HUES48 (cell line): ENCODE data around the gene ZNF429.
"Not testable (repeated sequence)": the region's sequence is repeated elsewhere in the genome, so short reads cannot be mapped to it uniquely, and the experiment has no call there.

ENCODE experiments used
- H3K27ac ChIP-seq: one replicate; pipeline ENCODE4 v1.7.0; 2013; ENCODE audit warnings: low read depth, low read length, inconsistent platforms
- H3K27me3 ChIP-seq: 2 replicates; pipeline ENCODE4 v1.6.1; 2013; ENCODE audit warnings: mild to moderate bottlenecking, low read length; ENCODE audit not compliant: control insufficient read depth, insufficient read depth
- H3K36me3 ChIP-seq: 2 replicates; pipeline ENCODE4 v1.6.1; 2013; ENCODE audit warnings: low read length; ENCODE audit not compliant: control insufficient read depth, insufficient read depth
- H3K4me1 ChIP-seq: 2 replicates; pipeline ENCODE4 v1.6.1; 2013; ENCODE audit warnings: mild to moderate bottlenecking, low read length; ENCODE audit not compliant: control insufficient read depth, insufficient read depth
- H3K4me3 ChIP-seq: 2 replicates; pipeline ENCODE4 v1.5.1; 2013; ENCODE audit warnings: mild to moderate bottlenecking, low read depth, low read length
- H3K9ac ChIP-seq: 2 replicates; pipeline ENCODE4 v1.6.1; 2013; ENCODE audit warnings: mild to moderate bottlenecking, low read depth, low read length, moderate library complexity
- H3K9me3 ChIP-seq: 2 replicates; pipeline ENCODE4 v1.6.1; 2013; ENCODE audit warnings: low read length; ENCODE audit not compliant: control insufficient read depth, insufficient read depth

Gene ZNF429

GRCh38 chr19:21513651-21514050 is 8.2 kb downstream of the ZNF429 start:
- Histone ChIP-seq H3K4me1 (no peaks in the 10 kb centered on the region), H3K27me3 (no peaks in the 10 kb centered on the region), H3K36me3 (peaks cover 6% of the 10 kb centered on the region; the same call in 1 of the 2 replicates), H3K9ac (no peak overlapping the region), H3K9me3 (peaks cover 24% of the 10 kb centered on the region), H3K4me3 (no peak overlapping the region), H3K27ac (no peak overlapping the region)

- Histone ChIP-seq H3K4me3 (peak overlapping the region; percentile 16; the same call in 1 of the 2 replicates), H3K27me3 (no peaks in the 10 kb centered on the region), H3K9ac (no peak overlapping the region), H3K36me3 (peaks cover 45% of the 10 kb centered on the region), H3K9me3 (peaks cover 43% of the 10 kb centered on the region), H3K27ac (no peak overlapping the region), H3K4me1 (no peaks in the 10 kb centered on the region)
Measured at GRCh38 chr19:21519488-21519887, 14.1 kb downstream of the ZNF429 start.

- Histone ChIP-seq H3K36me3 (peaks cover 57% of the 10 kb centered on the region), H3K9me3 (peaks cover 28% of the 10 kb centered on the region)
Measured at GRCh38 chr19:21532904-21533303, 27.5 kb downstream of the ZNF429 start.

GRCh38 chr19:21536741-21537290 is 31.4 kb downstream of the ZNF429 start:
- H3K4me3 ChIP-seq, H3K27me3 ChIP-seq, H3K27ac ChIP-seq, H3K4me1 ChIP-seq, H3K9ac ChIP-seq: not testable (repeated sequence)
- peaks cover 38% of the 10 kb centered on the region for H3K9me3 ChIP-seq
- peaks cover 32% of the 10 kb centered on the region for H3K36me3 ChIP-seq

More at GRCh38 chr19:21532904-21533303, 27.5 kb downstream of the ZNF429 start:
- H3K27ac ChIP-seq, result no peak overlapping the region
- no peaks in the 10 kb centered on the region for H3K4me1 ChIP-seq
- H3K9ac ChIP-seq, result no peak overlapping the region
- H3K27me3 ChIP-seq, result no peaks in the 10 kb centered on the region
- H3K4me3 ChIP-seq, result no peak overlapping the region

- no peak overlapping the region for H3K9ac ChIP-seq
- H3K27me3 ChIP-seq, result no peaks in the 10 kb centered on the region
- H3K36me3 ChIP-seq, result no peaks in the 10 kb centered on the region
- H3K9me3 ChIP-seq, result peaks cover 7% of the 10 kb centered on the region
- H3K4me3 ChIP-seq, result no peak overlapping the region
- no peak overlapping the region for H3K27ac ChIP-seq
- no peaks in the 10 kb centered on the region for H3K4me1 ChIP-seq
Measured at GRCh38 chr19:21559444-21559843, 54.0 kb downstream of the ZNF429 start.

GRCh38 chr19:21564406-21564805 is 59.0 kb downstream of the ZNF429 start:
- Histone ChIP-seq H3K4me1 (no peaks in the 10 kb centered on the region), H3K27me3 (no peaks in the 10 kb centered on the region), H3K9me3 (peaks cover 3% of the 10 kb centered on the region), H3K4me3 (no peak overlapping the region), H3K27ac (no peak overlapping the region), H3K9ac (no peak overlapping the region), H3K36me3 (no peaks in the 10 kb centered on the region)

GRCh38 chr19:21566073-21566472 is 60.7 kb downstream of the ZNF429 start:
- peaks cover 3% of the 10 kb centered on the region; the same call in 1 of the 2 replicates for H3K9me3 ChIP-seq
- no peaks in the 10 kb centered on the region for H3K36me3 ChIP-seq
- no peak overlapping the region for H3K9ac ChIP-seq
- H3K4me1 ChIP-seq, result no peaks in the 10 kb centered on the region
- no peak overlapping the region for H3K27ac ChIP-seq
- H3K4me3 ChIP-seq, result no peak overlapping the region
- H3K27me3 ChIP-seq, result no peaks in the 10 kb centered on the region

- H3K36me3 ChIP-seq, H3K4me3 ChIP-seq, H3K9me3 ChIP-seq, H3K9ac ChIP-seq, H3K4me1 ChIP-seq, H3K27me3 ChIP-seq, H3K27ac ChIP-seq: not testable (repeated sequence)
Measured at GRCh38 chr19:21567806-21568205, 62.4 kb downstream of the ZNF429 start.

- no peak overlapping the region for H3K27ac ChIP-seq
- H3K9me3 ChIP-seq, result peaks cover 4% of the 10 kb centered on the region; the same call in 1 of the 2 replicates
- H3K4me3 ChIP-seq, result no peak overlapping the region
- no peak overlapping the region for H3K9ac ChIP-seq
- H3K36me3 ChIP-seq, result no peaks in the 10 kb centered on the region
- no peaks in the 10 kb centered on the region for H3K4me1 ChIP-seq
- no peaks in the 10 kb centered on the region for H3K27me3 ChIP-seq
Measured at GRCh38 chr19:21568816-21569493, 63.6 kb downstream of the ZNF429 start.

- Histone ChIP-seq H3K9ac (no peak overlapping the region), H3K4me3 (no peak overlapping the region)
Measured at GRCh38 chr19:21569494-21569865, 64.1 kb downstream of the ZNF429 start.

GRCh38 chr19:21571316-21571715 is 65.9 kb downstream of the ZNF429 start:
- no peaks in the 10 kb centered on the region for H3K27me3 ChIP-seq
- H3K9me3 ChIP-seq, result peaks cover 8% of the 10 kb centered on the region
- no peaks in the 10 kb centered on the region for H3K4me1 ChIP-seq
- H3K36me3 ChIP-seq, result no peaks in the 10 kb centered on the region
- no peak overlapping the region for H3K4me3 ChIP-seq
- H3K27ac ChIP-seq, result no peak overlapping the region
- no peak overlapping the region for H3K9ac ChIP-seq

More at GRCh38 chr19:21569494-21569865, 64.1 kb downstream of the ZNF429 start:
- peaks cover 4% of the 10 kb centered on the region; the same call in 1 of the 2 replicates for H3K9me3 ChIP-seq
- H3K36me3 ChIP-seq, result no peaks in the 10 kb centered on the region
- no peaks in the 10 kb centered on the region for H3K4me1 ChIP-seq
- H3K27me3 ChIP-seq, result no peaks in the 10 kb centered on the region
- H3K27ac ChIP-seq, result no peak overlapping the region
